ENCODE results near the gene DNAJB6.

- TF ChIP-seq REST (IDR thresholded peaks at IDR 0.05; ENCODE audit: insufficient read depth in 1 of 2, low read depth in 2 of 2, low read length in 1 of 2) (no peak), CTCF (IDR thresholded peaks at IDR 0.05) (no peak), POLR2AphosphoS5 (IDR thresholded peaks at IDR 0.05; ENCODE audit: low read depth, low read length) (no peak), TCF7L2 (IDR thresholded peaks at IDR 0.05; ENCODE audit: low read depth, low read length) (no peak), SIN3A (IDR thresholded peaks at IDR 0.05; ENCODE audit: borderline replicate concordance, insufficient read depth, low read depth, low read length) (no peak)
Observed at GRCh38 chr7:157373493-157373892, 36.7 kb downstream of the DNAJB6 start.
